HCT116 (cell line): ENCODE data around the gene TMEM238. TPM values are rescaled to one million over a fixed set of nuclear protein-coding genes. Genes with fewer than 3 reads are reported as not detected.
A peak's percentile ranks its signal among the peaks of the same experiment; 100 is the strongest.
"Not testable (repeated sequence)": the region's sequence is repeated elsewhere in the genome, so short reads cannot be mapped to it uniquely, and the experiment has no call there.

Experiments
- ATAC-seq: fragments of 200-7000 bp; cut with Tn5 transposase; 2 replicates; pipeline ENCODE4 v1.9.1; 2020; ENCODE audit warnings: mild to moderate bottlenecking, moderate library complexity
- BruUV-seq: library from RNA; stranded (reverse); fragments of 400-500 nt; replicated peaks from 2 replicates; lab custom pipeline; 2021; lab: Mats Ljungman, UMichigan
- CTCF ChIA-PET: fragments of 300-600 bp; sonication (Branson Sonifier 250); formaldehyde crosslinking; loops from one replicate; lab custom pipeline; 2021; ENCODE audit warnings: antibody characterized with exemption; lab: Charles Lee
- POLR2A ChIA-PET: fragments of 300-600, 350-600 bp; sonication (Branson Sonifier 250); formaldehyde crosslinking; loops from one replicate; lab custom pipeline; 2021; ENCODE audit warnings: antibody characterized with exemption; lab: Charles Lee
- RAD21 ChIA-PET, 2 experiments: fragments of 300-600 bp; sonication (Branson Sonifier 250); formaldehyde crosslinking; loops; one replicate each; lab custom pipeline; 2023; ENCODE audit warnings: low total read pairs in 2 of 2; ENCODE audit not compliant: uncharacterized antibody in 2 of 2, unreplicated experiment in 2 of 2, low non-redundant PET in 1 of 2; lab: Charles Lee
- DNase-seq: peaks from one replicate; pipeline ENCODE4 v3.0.0-alpha.2; 2010; ENCODE audit warnings: low read depth, low spot score
- H2AFZ ChIP-seq: fragments of 200-600 bp; shearing (Covaris generic), sonication (generic); 2 replicates; pipeline ENCODE4 v1.6.1; 2017; ENCODE audit warnings: low read depth, mixed run types, mixed read lengths, antibody characterized with exemption, low read length; ENCODE audit not compliant: poor library complexity, severe bottlenecking
- H3K27ac ChIP-seq: 2 replicates; pipeline ENCODE4 v1.5.1; 2012; ENCODE audit warnings: low read depth, low read length
- H3K27me3 ChIP-seq: fragments of 200-600 bp; sonication (generic); 2 replicates; pipeline ENCODE4 v1.6.1; 2016; ENCODE audit warnings: mixed run types, low read length, mixed read lengths; ENCODE audit not compliant: insufficient read depth
- H3K36me3 ChIP-seq, 2 experiments: fragments of 200-500 bp in 1 of 2; fragments of 200-600 bp in 1 of 2; sonication (Bioruptor generic) in 1 of 2; sonication (generic) in 1 of 2; 2 replicates each; pipeline versions ENCODE4 v1.5.1 to v1.6.1; 2014 to 2016; ENCODE audit warnings: low read length in 2 of 2, inconsistent platforms in 1 of 2, mixed read lengths in 1 of 2, mixed run types in 1 of 2; ENCODE audit not compliant: insufficient read depth in 2 of 2, control insufficient read depth in 1 of 2
- H3K4me1 ChIP-seq, 2 experiments: fragments of 200-600 bp in 1 of 2; sonication (generic) in 1 of 2; 2 replicates each; pipeline versions ENCODE4 v1.5.1 to v1.6.1; 2012 to 2017; ENCODE audit warnings: low read length in 2 of 2, inconsistent platforms in 1 of 2, mild to moderate bottlenecking in 1 of 2, mixed read lengths in 1 of 2, mixed run types in 1 of 2, moderate library complexity in 1 of 2; ENCODE audit not compliant: insufficient read depth in 2 of 2, control insufficient read depth in 1 of 2
- H3K4me2 ChIP-seq: fragments of 200-600 bp; sonication (generic); 2 replicates; pipeline ENCODE4 v1.6.1; 2017; ENCODE audit warnings: mixed run types, low read length, mixed read lengths
- H3K4me3 ChIP-seq, 2 experiments: fragments of 200-600 bp in 1 of 2; sonication (generic) in 1 of 2; replicated peaks in 1 of 2; 2 replicates each; pipeline ENCODE4 v1.5.1; 2011 to 2016; ENCODE audit warnings: low read length in 2 of 2, control low read depth in 1 of 2, low read depth in 1 of 2, mild to moderate bottlenecking in 1 of 2, mixed read lengths in 1 of 2, mixed run types in 1 of 2
- H3K79me2 ChIP-seq: fragments of 200-600 bp; sonication (generic); 2 replicates; pipeline ENCODE4 v1.6.1; 2017; ENCODE audit warnings: mild to moderate bottlenecking, mixed run types, low read length, moderate library complexity, mixed read lengths; ENCODE audit not compliant: insufficient read depth
- H3K9ac ChIP-seq: fragments of 200-600 bp; sonication (generic); 2 replicates; pipeline ENCODE4 v1.6.1; 2016; ENCODE audit warnings: low read length, mixed read lengths
- H3K9me2 ChIP-seq: fragments of 200-600 bp; sonication (generic), shearing (Covaris generic); 2 replicates; pipeline ENCODE4 v1.6.1; 2017; ENCODE audit warnings: mixed run types, mild to moderate bottlenecking, moderate library complexity; ENCODE audit not compliant: insufficient read depth
- H3K9me3 ChIP-seq, 2 experiments: fragments of 200-500 bp in 1 of 2; fragments of 200-600 bp in 1 of 2; sonication (Bioruptor generic) in 1 of 2; sonication (generic) in 1 of 2; 2 replicates each; pipeline ENCODE4 v1.6.1; 2014 to 2017; ENCODE audit warnings: low read length in 2 of 2, mixed read lengths in 2 of 2, inconsistent platforms in 1 of 2, low read depth in 1 of 2, mild to moderate bottlenecking in 1 of 2, mixed run types in 1 of 2, moderate library complexity in 1 of 2; ENCODE audit not compliant: control insufficient read depth in 1 of 2, insufficient read depth in 1 of 2
- H4K20me1 ChIP-seq: fragments of 200-600 bp; sonication (generic), shearing (Covaris generic); 2 replicates; pipeline ENCODE4 v1.6.1; 2017; ENCODE audit warnings: mixed run types, mild to moderate bottlenecking, moderate library complexity; ENCODE audit not compliant: insufficient read depth
- FOSL1 ChIP-seq: IDR thresholded peaks from 2 replicates; pipeline ENCODE4 v1.6.1; 2012; ENCODE audit warnings: low read depth
- intact Hi-C: fragments of 100-400 bp; cut with micrococcal nuclease; formaldehyde crosslinking; loops from 2 replicates; pipeline ENCODE4 v1.10.0; 2022
- total RNA-seq: library from RNA; stranded (reverse); gene quantifications from one replicate; pipeline ENCODE4 v1.2.1, GENCODE V29; 2021; ENCODE audit not compliant: unreplicated experiment

TMEM238 gene
- total RNA-seq, 1 experiment from 2014 or later: 21.0 TPM

DNA sequence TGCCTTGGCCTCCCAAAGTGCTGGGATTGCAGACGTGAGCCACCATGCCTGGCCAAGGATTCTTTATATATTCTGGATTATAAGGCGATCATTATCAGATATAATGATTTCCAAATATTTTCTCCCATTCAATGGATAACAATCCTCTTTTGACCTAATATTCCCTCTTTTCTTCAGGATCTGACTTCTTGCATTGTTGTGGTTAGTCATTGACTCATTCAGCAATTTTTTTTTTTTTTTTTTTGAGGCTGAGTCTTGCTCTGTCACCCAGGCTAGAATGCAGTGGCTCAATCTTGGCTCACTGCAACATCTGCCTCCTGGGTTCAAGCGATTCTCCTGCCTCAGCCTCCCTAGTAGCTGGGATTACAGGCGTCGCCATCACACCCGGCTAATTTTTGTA is 54.3 kb downstream of the TMEM238 start:
- CTCF ChIA-PET: interaction anchor here (1.3 kb wide), 1 partner anchor 10 kb away, joined by 3 read pairs; no protein-coding TSS in a partner anchor
- intact Hi-C loops, H3K27me3 ChIP-seq, POLR2A ChIA-PET, BruUV-seq, H3K36me3 ChIP-seq, H3K27ac ChIP-seq, H3K9me2 ChIP-seq, DNase-seq, H3K9ac ChIP-seq, H2AFZ ChIP-seq, RAD21 ChIA-PET, H4K20me1 ChIP-seq, H3K9me3 ChIP-seq, H3K79me2 ChIP-seq: not testable (repeated sequence)
- ATAC-seq: peak; percentile 28; the same call in 1 of the 2 replicates
- Histone ChIP-seq H3K4me2 (peak overlapping the region; percentile 25; the same call in 1 of the 2 replicates), H3K4me1 (peaks cover 5 to 28% of the 10 kb centered on the region in 2 experiments; a peak in 3 of 4 replicates)
- TF ChIP-seq FOSL1: peak; percentile 39; the same call in 1 of the 2 replicates
- TF ChIP-seq, all 23 proteins: peak for 1; not testable (repeated sequence) for 22
- not testable (repeated sequence) for H3K4me3 ChIP-seq

Other genes starting within 250 kb of the TMEM238 start
- gene TNNT1, start 235.1 kb downstream of the TMEM238 start, total RNA-seq: 188 TPM
- 42.1 TPM for gene TNNI3, start 226.6 kb downstream of the TMEM238 start, total RNA-seq
- gene DNAAF3, start 217.7 kb downstream of the TMEM238 start, total RNA-seq: 52.8 TPM
- 2.3 TPM for gene SYT5, start 204.0 kb downstream of the TMEM238 start, total RNA-seq
- gene PTPRH, start 174.8 kb downstream of the TMEM238 start, total RNA-seq: 15.9 TPM
- 10.6 TPM for gene TMEM86B, start 155.5 kb downstream of the TMEM238 start, total RNA-seq
- gene PPP6R1, start 125.3 kb downstream of the TMEM238 start, total RNA-seq: 96.7 TPM
- gene HSPBP1, start 104.2 kb downstream of the TMEM238 start, total RNA-seq: 63.0 TPM
- 33.3 TPM for gene BRSK1, start 100.3 kb downstream of the TMEM238 start, total RNA-seq
- gene TMEM150B, start 59.0 kb downstream of the TMEM238 start, total RNA-seq: not detected
- 27.5 TPM for gene KMT5C, start 44.4 kb downstream of the TMEM238 start, total RNA-seq
- gene COX6B2, start 29.6 kb downstream of the TMEM238 start, total RNA-seq: 2.4 TPM
- gene GARIN5B, start 21.0 kb downstream of the TMEM238 start, total RNA-seq: not detected
- 2.8 TPM for gene IL11, start 13.8 kb downstream of the TMEM238 start, total RNA-seq
- gene TMEM190, start 7.5 kb downstream of the TMEM238 start, total RNA-seq: not detected
- 3,050 TPM for gene RPL28, start 1.6 kb upstream of the TMEM238 start, total RNA-seq
- gene UBE2S, start 23.5 kb upstream of the TMEM238 start, total RNA-seq: 515 TPM
- gene SHISA7, start 59.0 kb upstream of the TMEM238 start, total RNA-seq: not detected
- 56.8 TPM for gene ISOC2, start 77.3 kb upstream of the TMEM238 start, total RNA-seq
- gene C19orf85, start 80.5 kb upstream of the TMEM238 start, total RNA-seq: 0.34 TPM
- gene ZNF628, start 92.3 kb upstream of the TMEM238 start, total RNA-seq: 14.9 TPM
- gene NAT14, start 100.9 kb upstream of the TMEM238 start, total RNA-seq: 55.3 TPM
- 1.5 TPM for gene SSC5D, start 104.1 kb upstream of the TMEM238 start, total RNA-seq
- gene SBK2, start 152.8 kb upstream of the TMEM238 start, total RNA-seq: 0.30 TPM
- gene SBK3, start 161.3 kb upstream of the TMEM238 start, total RNA-seq: 1.2 TPM
- gene ZNF579, start 196.6 kb upstream of the TMEM238 start, total RNA-seq: 24.1 TPM
- 15.3 TPM for gene FIZ1, start 215.2 kb upstream of the TMEM238 start, total RNA-seq
- gene ZNF524, start 216.0 kb upstream of the TMEM238 start, total RNA-seq: 17.2 TPM
- 16.2 TPM for gene ZNF865, start 221.4 kb upstream of the TMEM238 start, total RNA-seq
- gene ZNF784, start 240.3 kb upstream of the TMEM238 start, total RNA-seq: 5.3 TPM